HG03039 (cell line): ENCODE results near the gene OR6S1.
"Not testable (repeated sequence)": the region's sequence is repeated elsewhere in the genome, so short reads cannot be mapped to it uniquely, and the experiment has no call there.

Experiments
- ATAC-seq: cut with Tn5 transposase; IDR thresholded peaks from one replicate; pipeline ENCODE4 v1.9.1; 2021; ENCODE audit warnings: mild to moderate bottlenecking, moderate library complexity; ENCODE audit not compliant: unreplicated experiment

Gene OR6S1

GRCh38 chr14:20671597-20672283 lies 30.2 kb upstream of the OR6S1 start:
- ATAC-seq = no peak

GRCh38 chr14:20668969-20669368 lies 27.5 kb upstream of the OR6S1 start:
- ATAC-seq = no peak

DNA sequence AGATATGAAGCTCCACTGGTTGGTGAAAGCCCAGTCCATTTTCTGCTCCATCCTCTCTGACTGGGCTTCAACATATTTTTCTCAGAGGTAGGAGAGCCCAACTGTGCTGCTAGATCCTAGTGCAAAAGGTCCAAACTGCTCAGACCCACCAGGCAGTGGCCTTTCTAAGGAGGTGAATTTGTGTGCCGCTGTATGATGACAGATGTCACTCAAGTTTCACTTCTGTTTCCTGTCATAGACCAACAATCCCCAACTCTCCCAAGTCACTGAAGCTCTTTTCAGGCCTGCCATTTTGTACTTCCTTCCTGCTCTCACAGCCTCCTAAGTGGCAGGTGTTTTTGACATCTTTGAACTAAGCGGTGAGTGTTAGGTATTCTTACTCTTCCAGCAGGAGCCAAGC lies 26.5 kb upstream of the OR6S1 start:
- peak; percentile 64 for ATAC-seq

GRCh38 chr14:20666400-20666961 lies 25.0 kb upstream of the OR6S1 start:
- not testable (repeated sequence) for ATAC-seq

- peak; percentile 49 for ATAC-seq
Observed at GRCh38 chr14:20662968-20663732, 21.7 kb upstream of the OR6S1 start.

GRCh38 chr14:20661197-20661596 lies 19.7 kb upstream of the OR6S1 start:
- no peak for ATAC-seq

GRCh38 chr14:20659813-20660395 lies 18.4 kb upstream of the OR6S1 start:
- ATAC-seq = no peak

DNA sequence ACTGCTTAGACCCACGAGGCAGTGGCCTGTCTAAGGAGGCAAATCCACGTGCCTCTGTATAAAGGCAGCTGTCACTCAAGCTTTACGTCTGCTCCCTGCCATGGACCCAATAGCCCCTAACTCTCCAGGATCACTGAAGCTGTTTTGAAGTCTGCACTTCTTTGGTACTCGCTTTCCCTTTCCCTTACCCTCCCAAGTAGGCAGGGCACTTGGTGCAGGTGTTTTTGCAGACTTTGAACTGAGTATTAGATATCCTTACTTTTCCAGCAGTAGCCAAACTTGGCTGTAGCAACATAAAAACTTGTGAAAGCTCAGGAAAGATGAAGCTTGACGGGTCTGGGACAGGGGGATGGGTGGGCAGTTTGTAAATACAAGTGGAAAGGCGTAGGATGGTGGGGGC lies 17.8 kb upstream of the OR6S1 start:
- ATAC-seq = no peak

GRCh38 chr14:20658246-20658645 lies 16.8 kb upstream of the OR6S1 start:
- ATAC-seq = no peak

DNA sequence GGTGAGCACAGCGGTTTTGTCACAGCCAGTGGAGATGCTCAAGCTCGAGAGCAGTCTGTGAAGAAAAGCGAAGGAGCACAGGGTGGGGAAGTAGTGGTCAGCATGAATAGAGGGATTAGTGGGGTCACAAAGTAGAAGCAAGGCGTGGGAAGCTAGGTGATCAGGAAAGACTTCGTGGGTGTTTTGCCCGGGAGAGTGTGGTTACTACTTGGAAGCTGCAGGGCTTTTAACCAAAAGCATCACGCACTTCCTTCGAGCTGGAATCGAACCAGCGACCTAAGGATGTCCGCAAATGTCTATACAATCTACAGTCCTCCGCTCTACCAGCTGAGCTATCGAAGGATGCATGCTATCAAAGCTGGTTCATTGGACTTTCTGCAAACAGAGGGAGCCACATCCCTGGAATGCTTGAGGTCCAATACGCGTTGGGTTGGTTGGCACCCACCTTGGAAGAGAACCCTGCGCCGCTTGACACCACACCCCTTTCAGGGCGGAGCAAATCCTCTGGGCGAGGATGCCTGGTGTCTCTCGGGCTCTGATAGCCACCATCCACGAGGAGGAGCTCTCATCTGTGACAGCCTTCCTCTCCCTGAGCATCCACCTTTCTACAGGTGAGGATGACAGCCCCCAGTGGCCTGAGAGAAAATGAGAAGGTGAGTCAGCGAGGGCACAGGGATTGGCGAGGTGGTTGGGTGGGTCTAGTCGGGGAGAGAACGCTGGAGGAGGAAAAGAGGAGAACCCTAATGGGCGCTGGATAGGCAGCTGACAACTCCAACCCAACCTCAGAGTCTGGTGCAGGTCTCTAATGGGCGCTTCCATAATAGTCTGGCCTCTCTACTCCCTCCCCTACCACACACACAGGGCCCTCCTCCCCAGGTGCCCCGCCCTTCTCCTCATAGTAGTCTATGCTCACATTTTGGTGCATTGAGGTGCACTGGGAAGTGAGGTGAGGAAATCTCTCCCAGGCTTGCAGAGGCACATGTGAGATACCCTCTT lies 16.0 kb upstream of the OR6S1 start:
- ATAC-seq = no peak

- ATAC-seq = no peak
Observed at GRCh38 chr14:20656274-20656673, 14.8 kb upstream of the OR6S1 start.

GRCh38 chr14:20655851-20656250 lies 14.4 kb upstream of the OR6S1 start:
- ATAC-seq = no peak

DNA sequence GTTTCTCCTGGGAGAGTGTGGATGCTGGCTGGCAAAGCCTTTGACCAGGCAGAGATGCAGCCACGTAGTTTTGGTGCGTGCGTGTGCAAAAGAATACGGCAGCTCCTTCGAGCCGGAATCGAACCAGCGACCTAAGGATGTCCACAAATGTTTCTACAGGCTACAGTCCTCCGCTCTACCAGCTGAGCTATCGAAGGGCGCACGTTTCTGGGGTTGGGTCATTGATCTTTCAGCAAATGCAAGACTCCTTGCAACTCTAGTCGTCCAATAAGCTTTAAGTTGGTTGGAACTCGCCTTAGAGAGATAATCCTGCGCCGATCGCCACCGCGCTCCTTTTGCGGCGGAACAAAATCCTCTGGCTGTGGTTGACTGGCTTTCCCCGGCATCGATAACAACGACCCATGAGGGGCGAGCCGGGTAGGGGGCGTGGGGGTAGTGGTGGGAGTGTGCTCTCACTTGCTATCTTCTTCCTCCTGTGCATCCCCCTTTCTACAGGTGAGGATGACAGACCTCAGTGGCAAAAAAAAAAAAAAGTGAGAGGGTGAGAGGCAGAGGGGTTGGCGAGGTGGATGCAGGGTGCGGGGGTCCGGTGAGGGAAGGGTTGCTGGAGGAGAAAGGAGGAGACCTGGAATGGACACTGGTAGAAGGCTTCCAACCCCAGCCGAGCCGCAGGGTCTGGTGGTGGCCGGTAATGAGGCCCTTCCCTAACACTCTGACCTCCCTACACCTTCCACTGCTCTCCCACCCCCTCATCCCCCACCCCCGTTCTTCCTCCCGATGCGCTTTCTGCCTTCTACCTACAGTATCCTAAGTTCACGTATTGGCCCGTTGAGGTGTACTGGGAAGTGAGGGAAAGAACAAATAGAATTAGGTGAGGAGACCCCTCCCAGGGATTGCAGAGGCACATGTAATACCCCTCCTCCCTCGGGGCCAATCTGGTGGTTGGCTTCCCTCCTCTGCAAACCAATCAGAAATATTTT lies 11.8 kb upstream of the OR6S1 start:
- ATAC-seq = no peak

GRCh38 chr14:20645481-20645880 lies 4.0 kb upstream of the OR6S1 start:
- ATAC-seq = no peak

DNA sequence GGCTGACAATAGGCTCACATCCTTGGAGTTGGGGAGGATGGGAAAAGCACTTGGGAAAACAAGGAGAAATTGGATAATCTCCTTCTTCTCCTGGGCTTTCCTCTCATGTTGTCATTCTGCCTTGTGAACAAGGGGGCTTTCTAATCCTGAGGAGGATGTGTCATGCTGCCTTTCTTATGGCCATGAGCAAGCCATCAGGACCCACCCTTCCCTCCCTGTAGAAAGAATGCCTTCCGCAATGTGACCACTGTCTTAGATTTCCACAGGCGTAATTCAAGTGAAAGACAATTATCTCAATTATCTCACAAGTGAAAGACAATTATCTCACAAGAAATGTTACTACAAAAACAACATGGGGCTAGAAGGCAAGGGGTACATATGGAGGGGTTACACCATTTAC lies 3.0 kb upstream of the OR6S1 start:
- ATAC-seq = no peak

DNA sequence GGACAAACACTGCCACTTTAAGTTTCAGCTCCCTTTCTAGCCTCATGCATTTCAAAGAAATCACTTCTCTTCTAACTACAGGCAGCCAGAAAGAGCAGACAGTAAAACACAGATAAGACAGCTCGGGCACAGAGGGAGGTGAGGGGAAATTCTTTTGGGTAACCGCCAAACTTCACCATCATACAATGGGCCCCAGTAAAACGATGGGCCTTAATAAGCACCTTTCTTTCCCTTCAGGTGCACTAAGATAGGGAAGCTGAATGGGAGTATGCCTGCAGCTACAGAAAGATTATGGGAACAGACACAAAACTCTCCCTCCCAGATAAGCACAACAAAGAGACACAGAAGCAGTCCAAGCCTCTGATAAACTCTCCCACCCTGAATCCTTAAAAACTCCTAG lies 1.3 kb upstream of the OR6S1 start:
- not testable (repeated sequence) for ATAC-seq

GRCh38 chr14:20642182-20642581 lies 691 bp upstream of the OR6S1 start:
- ATAC-seq = no peak

- ATAC-seq = peak; percentile 69
Observed at GRCh38 chr14:20632831-20633691, 8.4 kb downstream of the OR6S1 start.
